Panc1 (cell line): ENCODE results near the gene ANTXR1.

ENCODE experiments used
- POLR2AphosphoS5 ChIP-seq: IDR thresholded peaks from 2 replicates; pipeline ENCODE4 v1.6.1; 2012; ENCODE audit warnings: mild to moderate bottlenecking, low read depth, low read length, moderate library complexity
- TF ChIP-seq, protein P1 (sequence below): fragments of 450-650 bp; IDR thresholded peaks from 2 replicates; pipeline ENCODE4 v1.5.1; 2017; ENCODE audit warnings: mild to moderate bottlenecking

DNA sequence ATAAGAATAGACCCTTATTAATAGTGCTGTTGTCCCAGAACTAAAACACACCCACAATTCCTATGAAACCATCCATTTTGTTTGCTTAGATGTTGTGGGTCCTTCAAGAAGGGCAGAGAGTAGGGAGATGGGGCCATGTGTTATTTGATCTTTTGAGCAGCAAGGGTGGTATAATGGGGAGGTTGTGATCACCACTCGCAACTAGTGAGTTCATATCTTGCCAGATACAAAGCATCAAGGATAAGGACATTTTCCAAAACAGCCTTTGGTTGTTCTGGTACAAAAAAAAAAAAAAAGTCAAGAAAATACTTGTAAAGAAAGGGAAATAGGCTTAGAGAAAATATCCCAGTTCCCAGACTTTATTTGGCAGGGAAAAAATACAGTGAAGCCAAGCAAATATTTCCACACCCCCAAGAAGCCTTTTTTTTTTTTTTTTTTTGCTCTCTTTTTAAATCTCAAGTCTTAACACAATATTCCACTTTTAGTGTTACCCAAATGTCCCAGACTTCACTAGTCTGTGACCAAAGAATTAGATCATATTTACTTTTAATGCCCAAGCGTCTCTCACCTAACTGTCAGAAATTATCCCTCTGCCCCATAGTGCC lies 54.1 kb downstream of the ANTXR1 start:
- TF ChIP-seq, protein P1, sequence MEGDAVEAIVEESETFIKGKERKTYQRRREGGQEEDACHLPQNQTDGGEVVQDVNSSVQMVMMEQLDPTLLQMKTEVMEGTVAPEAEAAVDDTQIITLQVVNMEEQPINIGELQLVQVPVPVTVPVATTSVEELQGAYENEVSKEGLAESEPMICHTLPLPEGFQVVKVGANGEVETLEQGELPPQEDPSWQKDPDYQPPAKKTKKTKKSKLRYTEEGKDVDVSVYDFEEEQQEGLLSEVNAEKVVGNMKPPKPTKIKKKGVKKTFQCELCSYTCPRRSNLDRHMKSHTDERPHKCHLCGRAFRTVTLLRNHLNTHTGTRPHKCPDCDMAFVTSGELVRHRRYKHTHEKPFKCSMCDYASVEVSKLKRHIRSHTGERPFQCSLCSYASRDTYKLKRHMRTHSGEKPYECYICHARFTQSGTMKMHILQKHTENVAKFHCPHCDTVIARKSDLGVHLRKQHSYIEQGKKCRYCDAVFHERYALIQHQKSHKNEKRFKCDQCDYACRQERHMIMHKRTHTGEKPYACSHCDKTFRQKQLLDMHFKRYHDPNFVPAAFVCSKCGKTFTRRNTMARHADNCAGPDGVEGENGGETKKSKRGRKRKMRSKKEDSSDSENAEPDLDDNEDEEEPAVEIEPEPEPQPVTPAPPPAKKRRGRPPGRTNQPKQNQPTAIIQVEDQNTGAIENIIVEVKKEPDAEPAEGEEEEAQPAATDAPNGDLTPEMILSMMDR: no peak
- no peak for TF ChIP-seq POLR2AphosphoS5
